B cell (primary cell): Measurements from ENCODE around the gene C16orf92.

ENCODE experiments used
- EZH2 ChIP-seq: IDR thresholded peaks from 2 replicates; pipeline ENCODE4 v1.6.1; 2012; ENCODE audit warnings: borderline replicate concordance, low read depth, mild to moderate bottlenecking, moderate library complexity, low read length; ENCODE audit not compliant: insufficient read depth, poor library complexity, severe bottlenecking
- TF ChIP-seq, protein P1 (sequence below): fragments of 200-600 bp; IDR thresholded peaks from one replicate; pipeline ENCODE4 v1.8.0; 2022; ENCODE audit warnings: antibody characterized with exemption, mild to moderate bottlenecking

DNA sequence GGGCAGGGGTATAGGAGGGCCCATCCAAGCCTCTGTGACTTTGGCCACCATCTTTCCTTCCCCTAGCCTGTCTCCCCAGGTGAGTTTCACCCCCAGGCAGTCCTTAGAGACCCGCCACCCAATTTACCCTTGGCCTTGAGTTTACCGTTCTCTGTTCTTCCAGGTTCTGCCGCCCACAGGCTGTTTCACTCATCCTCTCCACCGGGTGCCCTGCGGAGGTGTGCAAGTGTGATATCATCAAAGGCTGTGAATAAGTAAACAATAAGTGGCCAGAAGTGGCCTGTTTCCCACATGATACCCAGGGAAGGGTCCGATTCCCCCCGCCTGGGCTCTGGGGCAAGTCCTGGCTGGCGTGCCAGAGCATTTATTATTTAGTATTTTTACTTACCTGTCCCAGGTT lies 23.2 kb downstream of the C16orf92 start:
- no peak for TF ChIP-seq EZH2
- TF ChIP-seq, protein P1, sequence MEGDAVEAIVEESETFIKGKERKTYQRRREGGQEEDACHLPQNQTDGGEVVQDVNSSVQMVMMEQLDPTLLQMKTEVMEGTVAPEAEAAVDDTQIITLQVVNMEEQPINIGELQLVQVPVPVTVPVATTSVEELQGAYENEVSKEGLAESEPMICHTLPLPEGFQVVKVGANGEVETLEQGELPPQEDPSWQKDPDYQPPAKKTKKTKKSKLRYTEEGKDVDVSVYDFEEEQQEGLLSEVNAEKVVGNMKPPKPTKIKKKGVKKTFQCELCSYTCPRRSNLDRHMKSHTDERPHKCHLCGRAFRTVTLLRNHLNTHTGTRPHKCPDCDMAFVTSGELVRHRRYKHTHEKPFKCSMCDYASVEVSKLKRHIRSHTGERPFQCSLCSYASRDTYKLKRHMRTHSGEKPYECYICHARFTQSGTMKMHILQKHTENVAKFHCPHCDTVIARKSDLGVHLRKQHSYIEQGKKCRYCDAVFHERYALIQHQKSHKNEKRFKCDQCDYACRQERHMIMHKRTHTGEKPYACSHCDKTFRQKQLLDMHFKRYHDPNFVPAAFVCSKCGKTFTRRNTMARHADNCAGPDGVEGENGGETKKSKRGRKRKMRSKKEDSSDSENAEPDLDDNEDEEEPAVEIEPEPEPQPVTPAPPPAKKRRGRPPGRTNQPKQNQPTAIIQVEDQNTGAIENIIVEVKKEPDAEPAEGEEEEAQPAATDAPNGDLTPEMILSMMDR, result no peak
